Right kidney (tissue), 1 donor: Measurements from ENCODE around the gene MT1F.
"Not testable (repeated sequence)": the region's sequence is repeated elsewhere in the genome, so short reads cannot be mapped to it uniquely, and the experiment has no call there.

ENCODE experiments used
- DNase-seq: peaks from one replicate; pipeline ENCODE4 v3.0.0-alpha.2; 2016

MT1F gene

GRCh38 chr16:56643080-56643778, 14.5 kb upstream of the MT1F start:
- DNase-seq, result no peak

DNA sequence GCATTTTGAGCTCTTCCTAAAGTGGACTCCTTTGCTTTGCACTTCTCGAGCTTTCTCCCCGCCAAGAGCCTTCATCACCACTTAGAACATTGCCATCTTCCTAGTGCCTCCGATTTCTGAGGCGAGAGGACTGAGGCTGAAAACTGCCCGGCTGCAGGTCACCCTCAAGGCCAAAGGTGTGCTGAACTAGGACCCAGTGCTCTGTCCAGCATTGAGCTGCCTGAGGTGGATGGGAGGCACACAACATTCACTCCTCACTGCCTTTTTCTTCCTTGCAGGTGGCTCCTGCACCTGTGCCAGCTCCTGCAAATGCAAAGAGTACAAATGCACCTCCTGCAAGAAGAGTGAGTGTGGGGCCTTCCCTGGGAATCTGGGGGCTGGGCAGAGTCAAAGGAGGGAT, 13.9 kb upstream of the MT1F start:
- DNase-seq, result no peak

DNA sequence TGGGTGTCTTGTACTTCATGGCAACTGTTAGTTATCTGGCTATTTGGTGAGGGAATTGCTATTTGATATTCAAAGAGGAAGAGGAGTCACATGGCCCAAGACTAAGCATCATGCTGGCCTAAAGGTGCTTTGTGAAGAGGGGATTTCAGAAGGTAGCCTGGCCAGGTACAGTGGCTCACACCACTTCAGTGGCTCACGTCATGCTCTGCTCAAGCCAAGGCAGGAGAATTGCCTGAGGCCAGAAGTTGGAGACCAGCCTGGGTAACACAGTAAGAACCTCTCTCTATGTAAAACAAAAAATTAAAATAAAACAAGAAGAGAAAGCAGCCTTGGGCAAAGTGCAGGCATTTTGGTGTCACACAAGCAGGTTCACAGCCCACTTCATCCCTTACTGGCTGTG, 12.4 kb upstream of the MT1F start:
- DNase-seq, result no peak

DNA sequence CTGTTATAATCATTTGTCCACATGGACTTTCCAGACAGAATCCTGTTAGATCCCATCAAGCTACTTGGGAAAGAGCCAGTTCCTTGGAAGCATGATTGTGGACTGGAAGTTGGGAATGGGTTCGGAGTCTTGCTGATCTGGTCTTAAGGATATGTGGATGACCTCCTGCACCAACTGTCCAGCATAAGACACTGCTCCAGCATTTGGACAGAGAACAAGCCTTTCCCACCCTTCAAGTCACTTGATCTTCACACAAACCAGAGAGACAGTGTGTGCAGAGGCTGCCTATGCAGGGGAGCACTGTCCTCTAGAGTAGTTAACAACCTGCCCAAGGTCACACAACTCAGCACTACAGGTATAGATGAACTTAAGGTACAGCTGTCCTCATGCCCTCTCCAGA, 11.9 kb upstream of the MT1F start:
- DNase-seq, result no peak

- no peak for DNase-seq
These were observed 9.9 kb upstream of the MT1F start for GRCh38 chr16:56647641-56648431.

DNA sequence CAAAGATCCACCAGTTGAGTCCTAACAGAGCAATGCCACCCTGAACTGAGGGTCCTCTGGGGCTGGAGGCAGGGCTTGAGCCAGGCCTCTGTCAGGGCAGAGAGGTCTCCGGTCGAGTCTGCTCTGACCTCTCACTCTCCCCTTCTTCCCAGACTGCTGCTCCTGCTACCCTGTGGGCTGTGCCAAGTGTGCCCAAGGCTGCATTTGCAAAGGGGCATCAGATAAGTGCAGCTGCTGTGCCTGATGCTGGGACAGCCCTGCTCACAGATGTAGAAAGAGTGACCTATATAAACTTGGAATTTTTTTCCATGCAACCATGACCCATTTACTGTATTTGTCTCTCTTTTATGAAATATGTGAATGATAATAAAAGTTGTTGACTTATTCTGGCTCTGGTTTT, 8.5 kb upstream of the MT1F start:
- DNase-seq, result no peak

DNA sequence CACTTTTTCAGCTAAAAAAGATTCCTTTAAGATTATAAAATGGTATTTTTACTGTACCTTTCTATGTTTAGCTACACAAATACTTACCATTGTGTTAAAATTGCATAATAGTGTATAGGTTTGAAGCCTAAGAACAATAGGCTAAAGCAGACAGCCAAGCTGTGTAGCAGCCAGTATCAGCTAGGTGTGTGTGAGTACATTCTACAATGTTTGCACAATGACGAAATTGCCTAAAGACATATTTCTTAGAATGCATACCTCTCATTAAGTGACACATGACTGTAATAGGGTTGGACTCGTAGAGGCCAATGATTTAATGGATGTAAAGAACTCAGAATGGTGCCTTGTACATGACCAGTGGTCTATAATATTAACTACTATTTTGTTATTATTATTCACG, 7.9 kb upstream of the MT1F start:
- DNase-seq, result no peak

DNA sequence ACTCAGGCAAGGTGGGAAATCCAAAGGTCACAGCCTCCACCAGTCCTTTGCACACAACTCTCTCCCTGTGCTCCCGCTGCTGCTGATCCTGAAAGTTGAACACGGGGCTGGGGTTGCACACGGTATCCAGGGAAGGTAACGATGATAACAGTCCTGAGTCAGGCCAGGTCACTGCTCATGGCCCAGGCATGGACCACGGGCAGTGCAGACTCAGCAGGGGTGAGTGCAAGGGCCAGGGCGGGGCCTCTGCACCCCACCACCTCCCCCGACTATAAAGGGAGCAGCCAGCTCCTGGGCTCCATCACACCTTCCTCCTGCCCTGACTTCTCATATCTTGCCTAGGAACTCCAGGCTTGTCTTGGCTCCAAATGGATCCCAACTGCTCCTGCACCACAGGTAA, 6.2 kb upstream of the MT1F start, which contains the start of gene MT1B:
TSS of gene MT1B (plus strand) at position 301 of the 400 bp plus-strand sequence. CDS start at position 369, 68 bp downstream.
- DNase-seq, result no peak

DNA sequence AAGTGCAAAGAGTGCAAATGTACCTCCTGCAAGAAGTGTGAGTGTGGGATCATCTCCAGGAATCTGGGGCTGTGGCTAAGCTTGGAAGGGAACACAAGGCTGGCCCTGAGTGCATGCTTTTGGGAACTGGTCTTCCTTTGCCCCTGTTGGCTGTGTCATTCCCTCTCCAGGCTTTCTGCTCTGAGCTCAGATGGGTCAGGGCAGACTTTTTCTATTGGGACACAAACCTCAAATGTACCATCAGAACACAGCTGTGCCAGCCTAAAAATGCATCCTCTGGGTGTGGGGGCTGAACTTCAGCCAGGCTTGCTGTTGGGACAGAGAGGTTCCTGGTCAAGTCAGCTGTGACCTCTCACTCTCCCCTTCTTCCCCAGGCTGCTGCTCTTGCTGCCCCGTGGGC, 5.2 kb upstream of the MT1F start:
- DNase-seq, result no peak

- DNase-seq, result no peak
These were observed 4.5 kb upstream of the MT1F start for GRCh38 chr16:56653218-56653617.

DNA sequence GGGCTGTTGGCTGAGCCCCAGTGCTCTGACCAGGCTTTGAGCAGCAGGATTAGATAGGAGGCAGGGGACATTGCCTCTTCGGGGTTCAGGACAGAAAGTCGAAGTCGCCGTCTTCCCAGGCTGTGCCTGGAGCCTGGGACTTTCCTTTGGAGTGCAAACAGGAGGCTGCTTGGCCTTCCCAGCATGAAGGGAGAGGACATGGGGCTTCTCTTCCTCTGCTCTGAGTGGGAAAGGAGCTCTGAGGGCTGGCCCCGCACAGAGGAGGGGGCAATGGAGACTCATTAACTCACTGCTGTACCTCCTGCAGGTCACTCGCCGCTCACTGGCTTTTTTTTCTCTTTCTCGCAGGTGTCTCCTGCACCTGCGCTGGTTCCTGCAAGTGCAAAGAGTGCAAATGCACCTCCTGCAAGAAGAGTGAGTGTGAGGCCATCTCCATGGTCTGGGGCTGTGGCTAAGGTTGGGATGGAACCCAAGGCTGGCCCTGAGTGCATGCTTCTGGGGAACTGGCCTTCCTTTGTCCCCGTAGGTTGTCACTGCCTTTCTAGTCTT, 642 bp downstream of the MT1F start:
- no peak for DNase-seq

GRCh38 chr16:56662357-56663354, 4.9 kb downstream of the MT1F start:
- peak; percentile 31 for DNase-seq

DNA sequence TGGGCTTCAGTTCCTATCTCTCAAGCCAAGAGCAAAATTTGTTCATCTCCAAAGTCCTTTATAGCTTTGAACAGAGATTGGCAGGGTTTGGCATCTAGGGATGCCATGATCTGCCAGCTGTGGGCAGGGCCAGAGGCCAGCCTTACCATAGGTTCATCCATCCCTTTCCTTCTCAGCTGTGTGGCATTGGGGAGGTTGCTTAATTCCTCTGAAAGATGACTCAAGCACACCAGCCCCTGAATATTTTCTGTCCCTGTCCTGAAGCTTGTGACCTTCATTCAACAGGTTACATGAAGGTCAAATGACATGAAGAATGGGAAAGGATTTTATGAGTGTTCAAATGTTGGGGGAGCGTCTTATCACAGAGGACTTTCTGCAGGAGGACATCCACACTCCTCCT, 6.7 kb downstream of the MT1F start:
- no peak for DNase-seq

- DNase-seq, result not testable (repeated sequence)
These were observed 7.8 kb downstream of the MT1F start for GRCh38 chr16:56665286-56666261.

- DNase-seq, result peak; percentile 46
These were observed 10.1 kb downstream of the MT1F start, which contains the start of gene MT1G for GRCh38 chr16:56667581-56668571. Gene MT1G (minus strand): TSS chr16:56668065. CDS start chr16:56667993, 72 bp downstream.

DNA sequence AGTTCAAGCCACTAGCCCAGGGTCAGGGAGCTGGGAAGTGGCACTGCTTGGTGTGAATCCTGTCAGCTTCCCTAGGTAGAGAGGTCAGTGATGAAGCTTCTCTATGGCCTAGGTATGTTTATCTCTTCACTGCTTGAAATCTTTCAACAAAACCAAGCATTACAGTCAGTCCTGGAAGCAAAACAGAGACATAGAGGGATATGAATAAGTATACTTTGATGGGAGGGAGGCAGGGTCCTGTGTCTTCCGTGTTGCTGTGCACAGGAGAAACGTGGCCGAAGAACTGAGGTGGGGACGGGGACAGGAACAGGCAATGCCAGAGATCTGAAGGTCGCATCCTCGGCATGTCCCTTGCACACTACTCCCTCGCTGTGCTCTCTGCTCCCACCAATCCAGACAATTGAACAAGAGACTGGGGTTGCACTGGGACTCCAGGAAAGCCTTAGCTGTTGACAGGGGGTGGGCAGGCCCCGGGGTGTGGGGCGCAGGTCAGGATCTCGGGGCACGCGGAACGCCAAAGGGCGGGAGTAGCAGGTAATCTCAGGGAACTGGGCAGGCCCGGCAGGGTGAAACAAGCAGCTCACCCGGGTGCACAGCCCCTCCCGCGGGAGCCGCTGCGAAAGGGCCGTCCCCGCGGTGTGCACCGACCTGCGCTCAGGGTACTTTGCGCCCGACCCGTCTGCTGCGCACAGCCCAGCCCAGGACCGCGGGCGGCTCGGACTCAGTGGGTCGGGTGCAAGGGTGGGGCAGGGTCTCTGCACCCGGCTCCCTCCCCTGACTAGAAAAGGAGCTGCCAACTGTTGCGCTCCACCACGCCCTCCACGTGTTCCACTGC, 11.5 kb downstream of the MT1F start, which contains the start of gene MT1H:
TSS of gene MT1H (plus strand) at position 810 of the 835 bp plus-strand sequence. CDS start 71 bp downstream, outside the sequence.
- DNase-seq, result peak; percentile 39

DNA sequence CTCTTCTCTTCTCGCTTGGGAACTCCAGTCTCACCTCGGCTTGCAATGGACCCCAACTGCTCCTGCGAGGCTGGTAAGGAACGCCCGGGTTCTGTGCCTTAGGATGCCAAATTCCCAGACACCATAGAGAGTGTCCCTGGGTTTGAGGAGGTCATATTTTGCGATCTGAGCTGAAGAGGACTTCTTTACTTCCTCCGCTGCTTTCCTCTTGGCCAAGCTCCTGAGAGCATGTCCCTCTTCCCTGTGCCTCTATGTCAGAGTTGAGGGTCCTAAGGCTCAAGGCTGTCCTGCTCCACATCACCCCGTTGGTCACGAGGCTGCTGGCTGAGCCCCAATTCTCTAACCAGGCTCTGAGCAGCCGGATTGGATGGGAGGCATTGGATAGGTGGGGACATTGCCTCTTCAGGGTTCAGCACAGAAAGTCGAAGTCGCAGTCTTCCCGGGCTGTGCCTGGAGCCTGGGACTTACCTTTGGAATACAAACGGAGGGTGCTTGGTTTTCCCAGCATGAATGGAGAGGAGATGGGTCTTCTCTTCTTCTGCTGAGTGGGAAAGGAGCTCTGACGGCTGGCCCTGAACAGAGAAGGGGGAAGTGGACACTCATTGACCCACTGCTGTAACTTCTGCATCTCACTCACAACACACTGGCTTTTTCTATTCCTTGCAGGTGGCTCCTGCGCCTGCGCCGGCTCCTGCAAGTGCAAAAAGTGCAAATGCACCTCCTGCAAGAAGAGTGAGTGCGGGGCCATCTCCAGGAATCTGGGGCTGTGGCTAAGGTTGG, 12.3 kb downstream of the MT1F start:
- DNase-seq, result peak; percentile 9

DNA sequence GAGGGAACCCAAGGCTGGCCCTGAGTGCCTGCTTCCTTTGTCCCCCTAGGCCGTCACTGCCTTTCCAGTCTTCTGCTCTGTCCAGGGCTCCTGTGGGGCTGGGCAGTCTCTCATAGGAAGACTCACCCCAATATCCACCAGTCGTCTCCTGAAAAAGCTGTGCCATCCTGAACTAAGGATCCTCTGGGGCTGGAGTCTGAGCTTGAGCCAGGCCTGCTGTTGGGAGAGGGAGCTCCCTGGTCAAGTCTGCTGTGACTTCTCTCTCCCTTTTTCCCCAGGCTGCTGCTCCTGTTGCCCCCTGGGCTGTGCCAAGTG, 12.8 kb downstream of the MT1F start:
- no peak for DNase-seq
